ENCODE data around the gene TUBAL3.

GRCh38 chr10:5433182-5433581 lies 28.6 kb upstream of the TUBAL3 start:
- no peak for TF ChIP-seq OSR1 (CRISPR knock-in tag; IDR thresholded peaks at IDR 0.05)
- no peak for TF ChIP-seq CSRNP3 (CRISPR knock-in tag; IDR thresholded peaks at IDR 0.05)
- no peak for TF ChIP-seq RARB (CRISPR knock-in tag; IDR thresholded peaks at IDR 0.05)
- no peak for TF ChIP-seq PATZ1 (CRISPR knock-in tag; IDR thresholded peaks at IDR 0.05; ENCODE audit: borderline replicate concordance)
- TF ChIP-seq ZNF8 (CRISPR knock-in tag; IDR thresholded peaks at IDR 0.05), result no peak
- TF ChIP-seq ZNF70 (CRISPR knock-in tag; IDR thresholded peaks at IDR 0.05), result no peak
- TF ChIP-seq BACH2 (CRISPR knock-in tag; IDR thresholded peaks at IDR 0.05; ENCODE audit: borderline replicate concordance), result no peak
- TF ChIP-seq PPARA (CRISPR knock-in tag; IDR thresholded peaks at IDR 0.05; ENCODE audit: borderline replicate concordance), result no peak
- no peak for TF ChIP-seq ISL1 (CRISPR knock-in tag; IDR thresholded peaks at IDR 0.05)
- no peak for TF ChIP-seq CREB5 (CRISPR knock-in tag; IDR thresholded peaks at IDR 0.05; ENCODE audit: low read depth)
- TF ChIP-seq TCF4 (CRISPR knock-in tag; IDR thresholded peaks at IDR 0.05; ENCODE audit: borderline replicate concordance), result no peak
- TF ChIP-seq ZFP3 (CRISPR knock-in tag; IDR thresholded peaks at IDR 0.05), result no peak
- no peak for TF ChIP-seq ZC3H10 (CRISPR knock-in tag; IDR thresholded peaks at IDR 0.05)
- TF ChIP-seq POU6F1 (CRISPR knock-in tag; IDR thresholded peaks at IDR 0.05; ENCODE audit: borderline replicate concordance, low read depth), result no peak

Measured in SK-N-SH treated with all-trans-retinoic acid at 6 μM for 48 hours (cell line).